Measurements from ENCODE around the gene HIRIP3.
A peak's percentile ranks its signal among the peaks of the same experiment; 100 is the strongest.

HIRIP3 gene

DNA sequence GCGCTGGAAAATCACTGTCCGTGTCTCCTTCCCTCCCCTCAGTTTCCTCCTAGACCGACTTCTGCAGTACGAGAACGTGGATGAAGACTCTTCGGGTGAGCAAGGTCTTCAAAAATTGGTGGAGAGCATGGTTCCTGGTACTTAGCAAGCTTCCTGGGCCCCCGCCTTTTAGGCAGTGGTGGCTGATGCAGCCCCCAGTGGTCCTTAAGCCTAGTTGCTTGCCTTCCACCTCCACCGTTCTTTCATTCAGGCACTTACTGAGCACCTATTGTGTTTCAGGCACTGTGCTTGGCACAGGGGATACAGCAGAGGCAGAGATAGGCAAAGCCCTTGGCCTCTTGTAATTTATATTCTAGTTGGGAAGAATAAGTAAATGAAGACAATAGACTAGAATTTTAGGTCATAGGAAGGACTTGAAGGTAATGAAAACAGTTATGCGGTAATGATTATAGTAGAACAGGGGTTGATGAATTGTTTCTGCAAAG lies 1.4 kb upstream of the HIRIP3 start:
- no peak for DNase-seq

DNA sequence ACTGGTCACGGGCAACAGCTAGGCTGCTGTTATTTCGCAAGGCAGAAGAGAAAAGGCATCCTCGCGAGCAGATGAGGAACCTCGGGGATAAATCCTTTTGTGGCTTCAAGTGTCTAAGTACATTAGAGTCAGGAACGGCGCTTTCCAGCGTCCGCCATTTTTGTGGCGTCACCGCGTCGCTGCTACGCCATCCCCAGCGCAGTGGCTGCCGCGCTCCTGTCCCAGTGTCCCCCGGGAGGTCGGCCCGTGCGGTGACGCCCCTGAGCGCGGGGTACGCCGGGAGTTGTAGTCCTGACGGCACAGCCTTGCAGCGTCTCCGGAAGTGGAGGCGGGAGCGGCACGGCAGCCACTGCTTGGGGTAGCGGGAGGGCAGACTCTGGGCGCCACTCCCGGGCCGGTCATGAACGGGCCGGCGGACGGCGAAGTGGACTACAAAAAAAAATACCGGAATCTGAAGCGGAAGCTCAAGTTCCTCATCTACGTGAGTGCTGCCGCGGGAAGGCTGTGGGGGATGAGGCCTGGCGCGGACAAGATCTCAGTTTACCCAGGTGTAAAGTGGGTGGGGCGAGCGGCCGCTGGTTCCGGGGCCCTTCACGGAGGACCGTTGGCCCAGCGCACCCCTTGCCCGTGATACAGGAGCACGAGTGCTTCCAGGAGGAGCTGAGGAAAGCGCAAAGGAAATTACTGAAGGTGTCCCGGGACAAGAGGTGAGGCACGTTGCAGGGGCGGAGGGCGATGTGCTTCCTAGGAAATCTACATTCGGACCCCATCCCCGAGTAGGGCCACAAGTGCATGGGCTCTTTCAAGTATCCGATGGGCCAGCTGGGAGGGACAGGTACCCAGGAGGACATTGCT lies 721 bp upstream of the HIRIP3 start, which contains the start of gene INO80E:
TSS of gene INO80E (plus strand) at position 331 of the 855 bp plus-strand sequence. CDS start at position 401, 70 bp downstream.
- peak; percentile 100 for DNase-seq

- DNase-seq, result peak; percentile 85
These were observed 655 bp downstream of the HIRIP3 start for GRCh38 chr16:29994600-29995323.

GRCh38 chr16:29993903-29994599 lies 1.4 kb downstream of the HIRIP3 start:
- no peak for DNase-seq

- no peak for DNase-seq
These were observed 2.1 kb downstream of the HIRIP3 start for GRCh38 chr16:29993191-29993902.

GRCh38 chr16:29992344-29992967 lies 3.0 kb downstream of the HIRIP3 start:
- no peak for DNase-seq

- no peak for DNase-seq
These were observed 3.9 kb downstream of the HIRIP3 start for GRCh38 chr16:29991571-29991904.

DNA sequence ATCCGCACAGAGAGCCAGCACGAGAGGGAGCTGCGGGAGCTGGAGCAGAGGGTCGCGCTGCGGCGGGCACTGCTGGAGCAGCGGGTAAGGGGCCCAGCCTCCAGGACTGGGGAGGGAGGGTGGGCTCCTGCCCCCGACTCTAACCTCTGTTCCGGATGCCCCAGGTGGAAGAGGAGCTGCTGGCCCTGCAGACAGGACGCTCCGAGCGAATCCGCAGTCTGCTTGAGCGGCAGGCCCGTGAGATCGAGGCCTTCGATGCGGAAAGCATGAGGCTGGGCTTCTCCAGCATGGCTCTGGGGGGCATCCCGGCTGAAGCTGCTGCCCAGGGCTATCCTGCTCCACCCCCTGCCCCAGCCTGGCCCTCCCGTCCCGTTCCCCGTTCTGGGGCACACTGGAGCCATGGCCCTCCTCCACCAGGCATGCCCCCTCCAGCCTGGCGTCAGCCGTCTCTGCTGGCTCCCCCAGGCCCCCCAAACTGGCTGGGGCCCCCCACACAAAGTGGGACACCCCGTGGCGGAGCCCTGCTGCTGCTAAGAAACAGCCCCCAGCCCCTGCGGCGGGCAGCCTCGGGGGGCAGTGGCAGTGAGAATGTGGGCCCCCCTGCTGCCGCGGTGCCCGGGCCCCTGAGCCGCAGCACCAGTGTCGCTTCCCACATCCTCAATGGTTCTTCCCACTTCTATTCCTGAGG lies 4.4 kb downstream of the HIRIP3 start:
- DNase-seq, result no peak

- no peak for DNase-seq
These were observed 5.4 kb downstream of the HIRIP3 start for GRCh38 chr16:29990034-29990433.

GRCh38 chr16:29989111-29989858 lies 6.1 kb downstream of the HIRIP3 start:
- no peak for DNase-seq

GRCh38 chr16:29988346-29989075 lies 6.9 kb downstream of the HIRIP3 start:
- no peak for DNase-seq

GRCh38 chr16:29987371-29988085 lies 7.9 kb downstream of the HIRIP3 start:
- no peak for DNase-seq

- DNase-seq, result no peak
These were observed 8.5 kb downstream of the HIRIP3 start for GRCh38 chr16:29986931-29987330.

- no peak for DNase-seq
These were observed 9.2 kb downstream of the HIRIP3 start for GRCh38 chr16:29986231-29986630.

DNA sequence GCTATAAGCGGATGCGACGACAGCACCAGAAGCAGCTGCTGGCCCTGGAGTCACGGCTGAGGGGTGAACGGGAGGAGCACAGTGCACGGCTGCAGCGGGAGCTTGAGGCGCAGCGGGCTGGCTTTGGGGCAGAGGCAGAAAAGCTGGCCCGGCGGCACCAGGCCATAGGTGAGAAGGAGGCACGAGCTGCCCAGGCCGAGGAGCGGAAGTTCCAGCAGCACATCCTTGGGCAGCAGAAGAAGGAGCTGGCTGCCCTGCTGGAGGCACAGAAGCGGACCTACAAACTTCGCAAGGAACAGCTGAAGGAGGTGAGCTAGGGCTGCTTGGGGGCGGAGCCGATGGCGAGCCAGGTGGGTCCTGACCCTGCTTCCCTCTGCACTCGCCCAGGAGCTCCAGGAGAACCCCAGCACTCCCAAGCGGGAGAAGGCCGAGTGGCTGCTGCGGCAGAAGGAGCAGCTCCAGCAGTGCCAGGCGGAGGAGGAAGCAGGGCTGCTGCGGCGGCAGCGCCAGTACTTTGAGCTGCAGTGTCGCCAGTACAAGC lies 10.1 kb downstream of the HIRIP3 start:
- no peak for DNase-seq

DNA sequence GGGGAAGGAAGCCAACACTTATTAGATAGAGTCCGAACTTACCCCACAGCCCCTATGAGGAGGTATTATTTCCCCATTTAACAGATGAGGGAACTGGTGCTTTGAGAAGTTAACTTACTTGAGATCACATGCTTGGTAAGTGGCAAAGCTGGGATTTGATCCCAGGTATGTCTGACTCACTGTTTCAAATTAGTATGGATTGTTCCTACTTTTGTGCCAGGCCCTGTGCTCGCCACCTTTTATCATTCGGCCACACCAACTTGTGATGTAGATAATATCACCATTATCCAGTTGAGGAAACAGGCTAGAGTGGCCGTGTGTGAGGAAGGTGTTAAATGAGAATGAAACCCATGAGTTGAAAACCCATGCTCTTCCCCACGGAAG lies 10.7 kb downstream of the HIRIP3 start:
- no peak for DNase-seq

DNA sequence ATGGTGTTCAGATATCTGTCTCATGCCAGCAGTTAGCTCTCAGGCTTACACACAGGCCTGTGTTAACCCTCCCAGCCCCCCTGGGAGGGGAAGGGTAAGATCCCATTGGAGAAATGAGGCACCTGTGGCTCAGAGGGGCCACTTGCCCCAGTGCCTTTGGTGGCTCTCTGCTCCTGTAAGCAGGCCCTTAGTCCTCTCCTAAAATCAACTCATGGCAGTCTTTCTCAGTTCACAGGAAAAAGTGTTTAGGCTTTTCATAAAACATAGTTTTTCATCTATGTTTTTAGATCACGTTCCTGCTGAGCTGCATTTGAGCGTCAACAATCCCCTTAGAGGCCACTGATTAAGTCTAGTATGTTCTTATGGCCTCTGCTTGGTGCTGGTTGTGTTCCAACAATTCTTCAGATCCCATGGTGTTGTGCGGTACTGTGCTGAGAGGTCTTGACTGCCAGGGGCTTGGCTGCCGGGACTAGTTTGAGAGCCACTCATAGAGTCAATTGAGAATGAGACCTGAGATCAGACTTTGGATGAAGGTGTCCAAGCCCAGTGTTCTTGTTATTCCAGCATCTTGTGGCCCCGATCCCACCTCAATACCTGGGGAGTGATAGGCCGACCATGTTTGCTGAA lies 11.2 kb downstream of the HIRIP3 start:
- DNase-seq, result no peak

GRCh38 chr16:29983420-29984136 lies 11.8 kb downstream of the HIRIP3 start:
- DNase-seq, result no peak
